Transverse colon (tissue), 4 donors: ENCODE measurements around the gene FCHSD2. TPM values are rescaled to one million over a fixed set of nuclear protein-coding genes. Genes with fewer than 3 reads are reported as not detected.

Source experiments
- DNase-seq: peaks from one replicate; pipeline ENCODE4 v3.0.0-alpha.2; 2019
- H3K27ac ChIP-seq, 4 donors: fragments of 200-600 bp; sonication (generic); 2 replicates each; pipeline ENCODE4 v1.5.1; 2016 to 2018; ENCODE audit warnings: inconsistent platforms in 4 of 4
- H3K27me3 ChIP-seq: fragments of 200-600 bp; sonication (generic); 2 replicates; pipeline ENCODE4 v1.5.1; 2017; ENCODE audit warnings: inconsistent platforms
- H3K36me3 ChIP-seq, 4 donors: fragments of 200-600 bp; sonication (generic); 2 replicates each; pipeline ENCODE4 v1.5.1; 2017 to 2019; ENCODE audit warnings: inconsistent platforms in 4 of 4
- H3K4me1 ChIP-seq, 4 donors: fragments of 200-600 bp; sonication (generic); 2 replicates each; pipeline ENCODE4 v1.5.1; 2017 to 2020; ENCODE audit warnings: inconsistent platforms in 4 of 4
- H3K4me3 ChIP-seq, 4 donors: fragments of 200-600 bp; sonication (generic); 1 replicate in 1 of 4; 2 replicates in 3 of 4; pipeline versions ENCODE4 v1.5.1 to v1.6.1; 2017 to 2019; ENCODE audit warnings: inconsistent platforms in 4 of 4
- H3K9me3 ChIP-seq, 2 donors: fragments of 200-600 bp; sonication (generic); 2 replicates each; pipeline ENCODE4 v1.5.1; 2017 to 2019; ENCODE audit warnings: inconsistent platforms in 2 of 2
- CTCF ChIP-seq, 5 experiments: fragments of 200-600 bp in 3 of 5; fragments of 450-650 bp in 2 of 5; sonication (generic) in 3 of 5; IDR thresholded peaks; 1 replicate in 2 of 5; 2 replicates in 3 of 5; pipeline ENCODE4 v1.5.1; 2016 to 2017; ENCODE audit warnings: antibody characterized with exemption in 5 of 5, inconsistent platforms in 3 of 5, mild to moderate bottlenecking in 2 of 5, moderate library complexity in 1 of 5
- EP300 ChIP-seq: sonication (generic); formaldehyde crosslinking; IDR thresholded peaks from one replicate; pipeline ENCODE4 v1.6.1; 2017; ENCODE audit warnings: antibody characterized with exemption, low read depth
- POLR2A ChIP-seq: fragments of 450-650 bp; IDR thresholded peaks from one replicate; pipeline ENCODE4 v1.6.1; 2016; ENCODE audit warnings: antibody characterized with exemption, mild to moderate bottlenecking, moderate library complexity
- POLR2AphosphoS5 ChIP-seq, 3 donors: sonication (generic); formaldehyde crosslinking; IDR thresholded peaks; one replicate each; pipeline ENCODE4 v1.6.1; 2016; ENCODE audit warnings: antibody characterized with exemption in 3 of 3
- WGBS, 2 donors: methylation state at CpG; one replicate each; pipeline ENCODE4 v1.1.5; 2018; ENCODE audit warnings: low coverage in 1 of 2; 5-methylcytosine and 5-hydroxymethylcytosine counted together
- in situ Hi-C, 4 donors: fragments of 200-750 bp; cut with MboI; loops; one replicate each; pipeline versions ENCODE4 v1.15.0 to v1.15.1; 2017; ENCODE audit warnings: low sequenced_read_pairs in 3 of 4, low pct_ligation_motif_present in 1 of 4, low pct_unique_long_range_greater_than_20kb in 1 of 4
- intact Hi-C: fragments of 100-400 bp; cut with DNase I; formaldehyde crosslinking; loops from one replicate; pipeline ENCODE4 v1.15.1; 2023; ENCODE audit warnings: low total_unique reads
- total RNA-seq, 4 donors: library from RNA; depleted of rRNA; stranded (reverse); fragments of >200 nt; gene quantifications; one replicate each; pipeline ENCODE4 v1.1.0, GENCODE V29; 2016

Gene FCHSD2
- total RNA-seq, 4 donors from 2014 or later, result 9.1 to 15.9 (median 15.0) TPM

- intact Hi-C loops (no loop called here), in situ Hi-C loops (no loop called here)
- no peak overlapping the region for H3K4me3 ChIP-seq
- no peak for DNase-seq
- H3K27me3 ChIP-seq, result no peaks in the 10 kb centered on the region
- peaks cover 0 to 7% (median 2%) of the 10 kb centered on the region in 4 donors for H3K4me1 ChIP-seq
- no peak overlapping the region for H3K27ac ChIP-seq
- H3K36me3 ChIP-seq, result no peaks in the 10 kb centered on the region
- 83 to 90% methylated on average over 3 of the region's 3 CpGs for WGBS, 2 donors
- H3K9me3 ChIP-seq, result no peaks in the 10 kb centered on the region
- TF ChIP-seq POLR2AphosphoS5 (IDR thresholded peaks at IDR 0.05) (no peak), CTCF (IDR thresholded peaks at IDR 0.05) (no peak), EP300 (no peak), POLR2A (no peak)
Measured at GRCh38 chr11:73055655-73056354, 86.3 kb downstream of the FCHSD2 start.

GRCh38 chr11:73055002-73055401 is 87.1 kb downstream of the FCHSD2 start:
- intact Hi-C loops (no loop called here), in situ Hi-C loops (no loop called here)
- WGBS, 2 donors, result 90 to 100% methylated on average over 2 to 5 of the region's 5 CpGs
- Histone ChIP-seq H3K27ac (no peak overlapping the region), H3K36me3 (no peaks in the 10 kb centered on the region), H3K4me3 (no peak overlapping the region), H3K9me3 (no peaks in the 10 kb centered on the region), H3K27me3 (no peaks in the 10 kb centered on the region), H3K4me1 (peaks cover 0 to 5% (median 0%) of the 10 kb centered on the region in 4 donors)
- TF ChIP-seq POLR2A, result no peak
- no peak for TF ChIP-seq POLR2AphosphoS5 (IDR thresholded peaks at IDR 0.05)
- no peak for TF ChIP-seq CTCF (IDR thresholded peaks at IDR 0.05)
- no peak for TF ChIP-seq EP300
- DNase-seq, result no peak

- intact Hi-C loops, result no loop called here
- TF ChIP-seq POLR2A (no peak), CTCF (IDR thresholded peaks at IDR 0.05) (no peak), EP300 (no peak), POLR2AphosphoS5 (IDR thresholded peaks at IDR 0.05) (no peak)
- Histone ChIP-seq H3K36me3 (no peaks in the 10 kb centered on the region), H3K4me1 (peaks cover 0 to 7% (median 0%) of the 10 kb centered on the region in 4 donors), H3K4me3 (no peak overlapping the region), H3K27ac (no peak overlapping the region), H3K9me3 (no peaks in the 10 kb centered on the region), H3K27me3 (no peaks in the 10 kb centered on the region)
- in situ Hi-C loops, result no loop called here
- 71 to 84% methylated on average over 1 of the region's 1 CpG for WGBS, 2 donors
- no peak for DNase-seq
Measured at GRCh38 chr11:73053964-73054363, 88.2 kb downstream of the FCHSD2 start.

- intact Hi-C loops, result no loop called here
- WGBS, 2 donors, result 71 to 100% methylated on average over 2 to 3 of the region's 3 CpGs
- Histone ChIP-seq H3K9me3 (no peaks in the 10 kb centered on the region), H3K4me3 (no peak overlapping the region), H3K27ac (peak overlapping the region in 3 of 4 donors; percentile 14 to 62 (median 38)), H3K27me3 (no peaks in the 10 kb centered on the region), H3K4me1 (peaks cover 0 to 24% (median 7%) of the 10 kb centered on the region in 4 donors), H3K36me3 (peaks cover 0 to 3% (median 0%) of the 10 kb centered on the region in 4 donors)
- TF ChIP-seq CTCF (IDR thresholded peaks at IDR 0.05), result no peak
- DNase-seq, result no peak
- in situ Hi-C loops, result no loop called here
Measured at GRCh38 chr11:73048446-73048845, 93.7 kb downstream of the FCHSD2 start.
